HUES64 (cell line): Measurements from ENCODE around the gene PEDS1.

Experiments used
- H3K27ac ChIP-seq: 2 replicates; pipeline ENCODE4 v1.7.0; 2013; ENCODE audit warnings: low read depth, low read length, inconsistent platforms
- H3K27me3 ChIP-seq: 2 replicates; pipeline ENCODE4 v1.6.1; 2013; ENCODE audit warnings: mild to moderate bottlenecking, low read length; ENCODE audit not compliant: insufficient read depth
- H3K36me3 ChIP-seq: 2 replicates; pipeline ENCODE4 v1.6.1; 2013; ENCODE audit warnings: mild to moderate bottlenecking, low read length; ENCODE audit not compliant: insufficient read depth
- H3K4me1 ChIP-seq: 2 replicates; pipeline ENCODE4 v1.6.1; 2013; ENCODE audit warnings: mild to moderate bottlenecking, low read length, moderate library complexity; ENCODE audit not compliant: insufficient read depth
- H3K4me3 ChIP-seq: 2 replicates; pipeline ENCODE4 v1.5.1; 2013; ENCODE audit warnings: mild to moderate bottlenecking, low read length, moderate library complexity
- H3K9ac ChIP-seq: 2 replicates; pipeline ENCODE4 v1.6.1; 2013; ENCODE audit warnings: mild to moderate bottlenecking, low read depth, low read length
- H3K9me3 ChIP-seq: 2 replicates; pipeline ENCODE4 v1.6.1; 2013; ENCODE audit warnings: low read depth, low read length; ENCODE audit not compliant: insufficient read depth
- WGBS: fragments of 150-250, 120-280 bp; methylation state at CpG from one replicate; pipeline ENCODE4 v1.1.7; 2013; ENCODE audit warnings: missing lambda C conversion rate; 5-methylcytosine and 5-hydroxymethylcytosine counted together

The PEDS1 gene

DNA sequence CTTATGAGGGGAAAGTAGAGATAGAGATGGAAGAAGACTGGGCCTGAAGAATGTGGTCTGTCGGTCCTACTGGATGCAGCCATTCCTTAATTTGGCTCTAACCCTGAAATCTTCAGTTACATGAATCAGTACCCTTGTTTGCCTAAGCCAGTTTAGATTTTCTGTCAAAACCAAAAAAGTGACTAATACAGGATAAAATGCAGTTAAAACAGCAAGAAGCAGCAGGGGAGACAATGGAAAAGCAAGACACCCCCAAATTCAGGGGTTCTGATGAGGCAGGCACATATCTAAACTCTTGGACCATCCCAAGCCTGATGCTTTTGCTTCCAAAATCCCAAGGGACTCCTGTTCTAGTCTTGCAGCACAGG lies 23.2 kb downstream of the PEDS1 start:
- WGBS = 94% methylated on average over 1 of the region's 1 CpG
- H3K4me3 ChIP-seq = no peak overlapping the region
- no peak overlapping the region for H3K27ac ChIP-seq
- H3K36me3 ChIP-seq = peaks cover 76% of the 10 kb centered on the region
- no peak overlapping the region for H3K9ac ChIP-seq
- no peaks in the 10 kb centered on the region for H3K9me3 ChIP-seq
- H3K27me3 ChIP-seq = no peaks in the 10 kb centered on the region
- no peaks in the 10 kb centered on the region for H3K4me1 ChIP-seq

GRCh38 chr20:50129662-50130355 lies 23.7 kb downstream of the PEDS1 start:
- Histone ChIP-seq H3K9me3 (no peaks in the 10 kb centered on the region), H3K27me3 (no peaks in the 10 kb centered on the region), H3K36me3 (peaks cover 78% of the 10 kb centered on the region), H3K4me3 (no peak overlapping the region), H3K9ac (no peak overlapping the region), H3K4me1 (no peaks in the 10 kb centered on the region), H3K27ac (no peak overlapping the region)
- 92% methylated on average over 13 of the region's 13 CpGs for WGBS

- Histone ChIP-seq H3K4me1 (no peaks in the 10 kb centered on the region), H3K9ac (no peak overlapping the region), H3K36me3 (peaks cover 81% of the 10 kb centered on the region), H3K4me3 (no peak overlapping the region), H3K9me3 (no peaks in the 10 kb centered on the region), H3K27ac (no peak overlapping the region), H3K27me3 (no peaks in the 10 kb centered on the region)
- WGBS = 88% methylated on average over 8 of the region's 8 CpGs
Measured at GRCh38 chr20:50128520-50128905, 25.0 kb downstream of the PEDS1 start.

DNA sequence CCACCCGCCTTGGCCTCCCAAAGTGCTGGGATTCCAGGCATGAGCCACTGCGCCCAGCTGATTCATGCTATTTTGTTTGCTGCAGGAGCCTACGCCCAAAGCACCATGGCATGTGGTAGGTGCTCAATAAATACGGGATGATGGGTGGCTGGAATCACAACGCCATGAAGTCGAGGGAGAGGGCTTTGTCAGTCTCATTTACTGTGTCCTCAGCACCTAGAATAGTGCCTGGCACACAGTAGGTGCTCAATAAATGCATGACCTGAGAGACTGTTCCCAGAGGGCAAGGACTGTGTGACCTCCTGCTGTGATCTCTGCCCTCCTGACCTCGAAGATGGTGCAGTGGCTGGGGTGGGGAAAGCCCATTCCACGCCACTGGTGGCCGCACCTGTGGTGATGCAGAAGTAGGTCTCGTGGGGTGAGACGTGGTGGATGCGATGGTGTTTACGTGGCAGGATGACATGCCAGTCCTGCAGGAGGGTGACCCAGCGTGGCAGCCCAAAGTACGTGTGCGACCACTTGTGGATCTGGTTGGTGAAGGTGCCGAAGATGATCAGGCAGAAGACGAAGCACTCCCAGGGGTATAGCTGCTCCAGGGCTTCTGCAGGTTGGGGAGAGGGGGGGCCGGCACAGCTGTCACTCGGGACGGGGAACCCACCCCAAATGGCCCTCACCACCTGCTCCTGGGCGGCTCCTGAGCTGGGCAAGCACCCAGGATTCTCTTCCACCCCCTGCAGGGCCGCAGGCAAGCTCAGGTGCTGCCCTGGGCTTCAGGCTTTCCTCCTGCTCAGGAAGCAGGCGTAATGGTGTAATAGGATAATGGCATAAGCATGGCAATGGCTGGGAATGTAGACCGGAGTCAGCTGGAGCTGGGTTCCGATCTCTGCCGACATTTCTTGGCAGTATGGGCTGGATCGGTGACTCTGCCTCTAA lies 25.7 kb downstream of the PEDS1 start:
- Histone ChIP-seq H3K4me3 (no peak overlapping the region), H3K4me1 (no peaks in the 10 kb centered on the region), H3K36me3 (peaks cover 80% of the 10 kb centered on the region), H3K27ac (no peak overlapping the region), H3K27me3 (no peaks in the 10 kb centered on the region), H3K9me3 (no peaks in the 10 kb centered on the region), H3K9ac (no peak overlapping the region)
- 94% methylated on average over 28 of the region's 28 CpGs for WGBS

- H3K27ac ChIP-seq = no peak overlapping the region
- no peaks in the 10 kb centered on the region for H3K27me3 ChIP-seq
- 91% methylated on average over 4 of the region's 4 CpGs for WGBS
- no peak overlapping the region for H3K4me3 ChIP-seq
- peaks cover 72% of the 10 kb centered on the region for H3K36me3 ChIP-seq
- H3K9me3 ChIP-seq = no peaks in the 10 kb centered on the region
- no peaks in the 10 kb centered on the region for H3K4me1 ChIP-seq
- H3K9ac ChIP-seq = no peak overlapping the region
Measured at GRCh38 chr20:50126662-50127061, 26.9 kb downstream of the PEDS1 start.

GRCh38 chr20:50125279-50125678 lies 28.2 kb downstream of the PEDS1 start:
- Histone ChIP-seq H3K27ac (no peak overlapping the region), H3K4me1 (no peaks in the 10 kb centered on the region), H3K4me3 (no peak overlapping the region), H3K9ac (no peak overlapping the region), H3K36me3 (peaks cover 63% of the 10 kb centered on the region), H3K9me3 (no peaks in the 10 kb centered on the region), H3K27me3 (no peaks in the 10 kb centered on the region)
- WGBS = 97% methylated on average over 3 of the region's 3 CpGs

DNA sequence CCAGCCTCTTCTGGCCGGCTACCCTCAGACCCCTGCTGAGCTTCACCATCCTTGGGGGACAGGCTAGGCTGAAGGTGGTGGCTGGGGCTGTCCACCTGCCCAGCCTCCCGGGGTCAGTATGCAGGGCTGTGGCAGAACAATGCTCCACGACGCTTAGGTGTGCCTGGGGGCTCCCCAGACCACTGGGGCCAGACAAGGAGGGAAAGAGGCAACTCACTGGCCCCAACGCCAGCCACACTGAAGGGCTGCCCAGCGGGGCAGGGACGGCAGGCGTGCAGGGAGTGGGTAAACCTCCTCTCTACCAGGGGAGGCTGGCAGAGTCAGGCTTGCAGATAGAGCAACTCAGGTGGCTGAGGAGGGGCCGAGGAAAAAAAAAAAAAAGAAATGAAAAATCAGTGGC lies 29.0 kb downstream of the PEDS1 start:
- Histone ChIP-seq H3K36me3 (peaks cover 57% of the 10 kb centered on the region), H3K27ac (no peak overlapping the region), H3K4me3 (no peak overlapping the region), H3K9me3 (no peaks in the 10 kb centered on the region), H3K27me3 (no peaks in the 10 kb centered on the region), H3K4me1 (no peaks in the 10 kb centered on the region), H3K9ac (no peak overlapping the region)
- 92% methylated on average over 9 of the region's 9 CpGs for WGBS

DNA sequence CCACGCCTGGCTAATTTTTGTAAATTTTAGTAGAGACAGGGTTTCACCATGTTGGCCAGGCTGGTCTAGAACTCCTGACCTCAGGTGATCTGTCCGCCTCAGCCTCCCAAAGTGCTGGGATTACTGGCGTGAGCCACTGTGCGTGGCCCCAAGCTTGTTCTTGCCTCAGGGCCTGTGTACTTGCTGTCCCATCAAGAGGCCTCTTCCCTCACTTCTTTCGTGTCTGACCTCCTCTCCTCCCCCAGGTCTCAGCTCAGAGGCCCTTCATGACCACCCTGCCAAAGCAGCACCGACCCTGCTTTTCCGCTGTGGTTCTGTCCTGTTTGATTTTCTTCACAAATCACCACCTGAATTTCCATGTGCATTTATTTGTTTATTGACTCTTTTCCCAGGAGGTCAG lies 30.1 kb downstream of the PEDS1 start:
- no peaks in the 10 kb centered on the region for H3K4me1 ChIP-seq
- no peak overlapping the region for H3K9ac ChIP-seq
- H3K9me3 ChIP-seq = no peaks in the 10 kb centered on the region
- H3K36me3 ChIP-seq = peaks cover 46% of the 10 kb centered on the region
- H3K27me3 ChIP-seq = no peaks in the 10 kb centered on the region
- no peak overlapping the region for H3K27ac ChIP-seq
- H3K4me3 ChIP-seq = no peak overlapping the region
- WGBS = 82% methylated on average over 7 of the region's 7 CpGs

- WGBS = 94% methylated on average over 4 of the region's 4 CpGs
- no peaks in the 10 kb centered on the region for H3K27me3 ChIP-seq
- H3K4me3 ChIP-seq = no peak overlapping the region
- no peaks in the 10 kb centered on the region for H3K4me1 ChIP-seq
- peaks cover 40% of the 10 kb centered on the region for H3K36me3 ChIP-seq
- no peak overlapping the region for H3K9ac ChIP-seq
- H3K9me3 ChIP-seq = no peaks in the 10 kb centered on the region
- H3K27ac ChIP-seq = no peak overlapping the region
Measured at GRCh38 chr20:50122763-50123162, 30.8 kb downstream of the PEDS1 start.

GRCh38 chr20:50121858-50122271 lies 31.7 kb downstream of the PEDS1 start:
- H3K27ac ChIP-seq = no peak overlapping the region
- H3K4me3 ChIP-seq = no peak overlapping the region
- 90% methylated on average over 4 of the region's 4 CpGs for WGBS
- peaks cover 32% of the 10 kb centered on the region for H3K36me3 ChIP-seq
- H3K27me3 ChIP-seq = no peaks in the 10 kb centered on the region
- no peak overlapping the region for H3K9ac ChIP-seq
- no peaks in the 10 kb centered on the region for H3K4me1 ChIP-seq
- H3K9me3 ChIP-seq = no peaks in the 10 kb centered on the region

DNA sequence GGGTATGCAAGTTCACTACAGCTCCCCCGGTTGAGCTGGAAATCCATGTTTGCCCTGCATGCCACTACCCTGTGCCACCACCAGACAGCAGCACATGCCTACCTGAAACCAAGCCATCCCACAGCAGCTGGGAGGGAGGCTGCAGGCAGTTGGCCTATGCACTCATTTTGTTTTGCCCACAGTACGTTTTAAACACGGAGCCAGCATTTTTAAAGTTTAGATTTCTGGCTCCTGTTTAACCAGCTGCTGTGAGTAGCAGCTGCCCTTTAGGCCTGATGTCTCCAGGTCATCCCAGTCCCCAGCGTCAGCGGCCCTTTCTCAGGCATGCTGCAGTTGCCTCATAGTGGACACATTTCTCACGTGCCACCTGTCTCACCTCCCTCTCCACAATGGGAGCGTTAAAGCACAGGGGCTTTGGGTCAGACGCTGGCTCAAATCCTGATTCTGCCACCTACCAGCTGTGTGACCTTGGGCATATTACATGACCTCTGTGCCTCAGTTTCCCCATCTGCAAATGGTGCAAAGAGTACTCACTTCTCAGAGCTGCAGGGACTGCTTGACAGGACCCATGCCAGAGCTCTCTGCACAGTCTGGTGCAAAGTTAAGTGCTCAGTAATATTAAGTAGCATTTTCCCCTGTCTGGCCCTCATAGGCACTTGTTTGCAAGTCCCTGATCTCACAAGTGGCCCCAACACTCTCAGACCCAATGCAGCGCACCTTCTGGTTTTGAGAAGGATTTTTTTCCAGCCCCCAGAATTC lies 32.4 kb downstream of the PEDS1 start:
- H3K9ac ChIP-seq = no peak overlapping the region
- H3K4me3 ChIP-seq = no peak overlapping the region
- H3K27me3 ChIP-seq = no peaks in the 10 kb centered on the region
- peaks cover 25% of the 10 kb centered on the region for H3K36me3 ChIP-seq
- H3K27ac ChIP-seq = no peak overlapping the region
- H3K4me1 ChIP-seq = 0 out of 2 replicates have a peak, but pooled peaks cover 3% of the 10 kb centered on the region
- 68% methylated on average over 9 of the region's 9 CpGs for WGBS
- H3K9me3 ChIP-seq = no peaks in the 10 kb centered on the region
